Activated B cell treated with CpG ODN at 0.5 μM for 24 hours (primary cell): ENCODE data around the gene TPT1. TPM values are rescaled to one million over a fixed set of nuclear protein-coding genes. Genes with fewer than 3 reads are reported as not detected.

Experiments used
- ATAC-seq: fragments of 200-7000 bp; cut with Tn5 transposase; one replicate; pipeline ENCODE4 v1.10.0; 2021; ENCODE audit warnings: low read depth, mild to moderate bottlenecking, moderate library complexity
- CTCF ChIA-PET: fragments of 350-600 bp; sonication (Branson Sonifier 250); formaldehyde crosslinking; loops from one replicate; lab custom pipeline; 2021; ENCODE audit warnings: antibody characterized with exemption; lab: Charles Lee
- POLR2A ChIA-PET: fragments of 350-600 bp; sonication (Branson Sonifier 250); formaldehyde crosslinking; loops from one replicate; lab custom pipeline; 2021; ENCODE audit warnings: antibody characterized with exemption; lab: Charles Lee
- DNase-seq: peaks from one replicate; pipeline ENCODE4 v3.0.0; 2022
- H3K27ac Mint-ChIP-seq: one replicate; pipeline ENCODE4 v1.8.0; 2020; ENCODE audit warnings: mixed read lengths
- H3K27me3 Mint-ChIP-seq: one replicate; pipeline ENCODE4 v1.8.0; 2021; ENCODE audit warnings: mixed read lengths
- H3K36me3 Mint-ChIP-seq: one replicate; pipeline ENCODE4 v1.8.0; 2021; ENCODE audit warnings: low read depth, mixed read lengths
- H3K4me1 Mint-ChIP-seq: one replicate; pipeline ENCODE4 v1.8.0; 2021; ENCODE audit warnings: mixed read lengths
- H3K4me3 Mint-ChIP-seq: one replicate; pipeline ENCODE4 v1.8.0; 2020; ENCODE audit warnings: mild to moderate bottlenecking, mixed read lengths
- H3K9me3 Mint-ChIP-seq: one replicate; pipeline ENCODE4 v1.8.0; 2020; ENCODE audit warnings: mixed read lengths
- intact Hi-C: fragments of 100-400 bp; cut with micrococcal nuclease; formaldehyde crosslinking; loops from one replicate; pipeline ENCODE4 v1.15.1; 2024
- total RNA-seq: library from RNA; stranded (reverse); gene quantifications from 2 replicates; pipeline ENCODE4 v1.2.3, GENCODE V29; 2022
- TF ChIP-seq, protein P1 (sequence below): fragments of 200-600 bp; IDR thresholded peaks from one replicate; pipeline ENCODE4 v1.8.0; 2022; ENCODE audit warnings: antibody characterized with exemption, mild to moderate bottlenecking

TPT1 gene
- total RNA-seq, 1 donor from 2014 or later, result 3,880 TPM

DNA sequence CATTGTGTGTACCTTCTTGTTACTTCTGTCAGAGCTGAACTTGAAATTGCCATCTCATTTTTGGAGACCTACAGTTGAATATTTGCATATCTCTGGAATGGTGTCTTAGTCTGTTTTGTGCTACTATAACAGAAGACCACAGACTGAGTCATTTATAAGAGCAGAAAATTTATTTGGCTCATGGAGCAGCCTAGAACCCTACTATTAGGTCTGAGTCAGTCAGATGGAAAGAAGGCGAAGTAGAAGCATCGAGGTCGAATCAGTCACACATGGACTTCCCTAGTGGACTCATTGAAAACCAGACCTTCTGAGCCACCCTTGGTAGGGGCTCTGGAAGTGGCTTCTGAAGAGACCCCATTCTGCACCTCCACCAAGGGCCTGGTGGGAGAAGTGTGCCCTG, 33.9 kb upstream of the TPT1 start:
- ChIA-PET CTCF (no interaction called here), POLR2A (no interaction called here)
- Mint-ChIP-seq H3K27ac (no peak overlapping the region), H3K4me3 (no peak overlapping the region), H3K4me1 (peaks cover 6% of the 10 kb centered on the region), H3K27me3 (no peaks in the 10 kb centered on the region), H3K9me3 (no peaks in the 10 kb centered on the region), H3K36me3 (no peaks in the 10 kb centered on the region)
- DNase-seq (no peak), ATAC-seq (no peak)
- intact Hi-C loops, result no loop called here
- TF ChIP-seq, protein P1, sequence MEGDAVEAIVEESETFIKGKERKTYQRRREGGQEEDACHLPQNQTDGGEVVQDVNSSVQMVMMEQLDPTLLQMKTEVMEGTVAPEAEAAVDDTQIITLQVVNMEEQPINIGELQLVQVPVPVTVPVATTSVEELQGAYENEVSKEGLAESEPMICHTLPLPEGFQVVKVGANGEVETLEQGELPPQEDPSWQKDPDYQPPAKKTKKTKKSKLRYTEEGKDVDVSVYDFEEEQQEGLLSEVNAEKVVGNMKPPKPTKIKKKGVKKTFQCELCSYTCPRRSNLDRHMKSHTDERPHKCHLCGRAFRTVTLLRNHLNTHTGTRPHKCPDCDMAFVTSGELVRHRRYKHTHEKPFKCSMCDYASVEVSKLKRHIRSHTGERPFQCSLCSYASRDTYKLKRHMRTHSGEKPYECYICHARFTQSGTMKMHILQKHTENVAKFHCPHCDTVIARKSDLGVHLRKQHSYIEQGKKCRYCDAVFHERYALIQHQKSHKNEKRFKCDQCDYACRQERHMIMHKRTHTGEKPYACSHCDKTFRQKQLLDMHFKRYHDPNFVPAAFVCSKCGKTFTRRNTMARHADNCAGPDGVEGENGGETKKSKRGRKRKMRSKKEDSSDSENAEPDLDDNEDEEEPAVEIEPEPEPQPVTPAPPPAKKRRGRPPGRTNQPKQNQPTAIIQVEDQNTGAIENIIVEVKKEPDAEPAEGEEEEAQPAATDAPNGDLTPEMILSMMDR, result no peak

GRCh38 chr13:45373162-45373547, 32.2 kb upstream of the TPT1 start:
- H3K4me3 Mint-ChIP-seq, result no peak overlapping the region
- no peak overlapping the region for H3K27ac Mint-ChIP-seq
- H3K36me3 Mint-ChIP-seq, result no peaks in the 10 kb centered on the region
- H3K9me3 Mint-ChIP-seq, result no peaks in the 10 kb centered on the region
- intact Hi-C loops, result no loop called here
- H3K4me1 Mint-ChIP-seq, result peaks cover 15% of the 10 kb centered on the region
- ChIA-PET POLR2A (no interaction called here), CTCF (interaction anchor here (4.3 kb wide), 1 partner anchor 21 kb away, joined by 26 read pairs; no protein-coding TSS in a partner anchor)
- TF ChIP-seq, protein P1, result no peak
- DNase-seq, result no peak
- ATAC-seq, result no peak
- H3K27me3 Mint-ChIP-seq, result no peaks in the 10 kb centered on the region

DNA sequence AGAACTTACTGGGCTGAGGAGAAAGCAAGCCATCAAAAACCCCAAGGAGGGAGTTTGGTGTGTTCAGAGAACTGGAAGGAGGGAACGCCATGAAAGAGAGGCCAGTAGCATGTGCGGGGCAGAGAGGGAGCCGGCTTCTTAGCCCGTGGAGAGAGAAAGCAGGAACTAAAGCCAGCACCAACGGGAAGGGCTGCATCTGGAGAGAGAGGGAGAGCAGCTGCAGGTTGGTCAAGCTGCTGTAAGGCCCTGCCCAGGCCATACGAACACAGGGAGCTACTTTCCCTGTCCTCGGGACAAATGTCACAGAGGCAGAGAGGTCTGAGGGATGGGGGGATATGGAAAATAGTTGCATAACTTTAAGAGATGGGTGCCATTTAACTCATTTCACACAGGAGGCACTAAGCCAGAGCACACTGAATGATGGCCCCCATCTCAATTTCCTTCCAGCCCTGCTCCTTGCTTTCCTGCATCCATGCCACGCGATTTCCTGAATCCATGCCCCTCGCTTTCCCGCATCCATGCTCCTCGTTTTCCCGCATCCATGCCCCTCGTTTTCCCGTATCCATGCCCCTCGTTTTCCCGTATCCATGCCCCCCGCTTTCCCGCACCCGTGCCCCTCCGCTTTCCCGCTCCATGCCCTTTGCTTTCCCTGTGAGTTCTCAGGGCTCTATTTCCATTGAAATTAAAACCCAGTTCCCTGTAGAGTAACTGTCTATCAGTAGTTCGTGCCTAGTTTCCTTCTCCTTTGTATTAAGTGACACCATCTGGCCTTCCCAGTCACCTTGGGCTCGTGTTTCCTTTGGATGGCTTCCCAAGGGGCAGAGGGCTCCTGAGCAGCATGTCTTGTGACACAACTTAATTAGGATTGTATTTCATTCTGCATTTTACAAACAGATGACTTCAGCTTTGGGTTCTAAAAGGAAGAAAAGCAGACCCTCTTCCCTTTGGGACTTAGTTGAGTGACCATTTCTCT, 31.5 kb upstream of the TPT1 start:
- no peaks in the 10 kb centered on the region for H3K36me3 Mint-ChIP-seq
- peaks cover 22% of the 10 kb centered on the region for H3K4me1 Mint-ChIP-seq
- TF ChIP-seq, protein P1, result no peak
- CTCF ChIA-PET, result interaction anchor here (4.3 kb wide), 1 partner anchor 22 kb away, joined by 26 read pairs; no protein-coding TSS in a partner anchor
- POLR2A ChIA-PET, result interaction anchor here (0.7 kb wide), 1 partner anchor 32 kb away, joined by 3 read pairs; no protein-coding TSS in a partner anchor
- H3K27ac Mint-ChIP-seq, result no peak overlapping the region
- H3K9me3 Mint-ChIP-seq, result no peaks in the 10 kb centered on the region
- ATAC-seq (no peak), DNase-seq (no peak)
- no peak overlapping the region for H3K4me3 Mint-ChIP-seq
- intact Hi-C loops, result no loop called here
- H3K27me3 Mint-ChIP-seq, result no peaks in the 10 kb centered on the region

- no peak overlapping the region for H3K4me3 Mint-ChIP-seq
- no peaks in the 10 kb centered on the region for H3K27me3 Mint-ChIP-seq
- peak; percentile 48 for DNase-seq
- no peak for ATAC-seq
- ChIA-PET POLR2A (interaction anchor here (0.6 to 1.0 kb wide), 4 partner anchors 13 to 93 kb away, joined by 3 to 9 read pairs (median 4); partner anchors contain the start of genes COG3 and TPT1), CTCF (interaction anchor here (0.7 to 4.3 kb wide), 8 partner anchors 14 to 324 kb away, joined by 3 to 26 read pairs (median 4); partner anchors contain the start of genes SLC25A30 and TPT1)
- H3K4me1 Mint-ChIP-seq, result peaks cover 32% of the 10 kb centered on the region
- H3K27ac Mint-ChIP-seq, result no peak overlapping the region
- intact Hi-C loops, result loop anchor here (1.0 kb wide), 3 partner anchors 23 to 119 kb away; partner anchors contain the start of gene TPT1
- H3K9me3 Mint-ChIP-seq, result no peaks in the 10 kb centered on the region
- TF ChIP-seq, protein P1, result peak; percentile 97
- H3K36me3 Mint-ChIP-seq, result peaks cover 2% of the 10 kb centered on the region
Measured at GRCh38 chr13:45370922-45371406, 30.0 kb upstream of the TPT1 start.

- H3K36me3 Mint-ChIP-seq, result peaks cover 6% of the 10 kb centered on the region
- peak overlapping the region; percentile 13 for H3K27ac Mint-ChIP-seq
- no peak for ATAC-seq
- DNase-seq, result no peak
- no peaks in the 10 kb centered on the region for H3K9me3 Mint-ChIP-seq
- H3K4me1 Mint-ChIP-seq, result peaks cover 32% of the 10 kb centered on the region
- CTCF ChIA-PET, result interaction anchor here (0.7 to 4.3 kb wide), 4 partner anchors 25 to 126 kb away, joined by 4 to 26 read pairs (median 12); partner anchors contain the start of gene SLC25A30
- H3K27me3 Mint-ChIP-seq, result no peaks in the 10 kb centered on the region
- no peak overlapping the region for H3K4me3 Mint-ChIP-seq
- POLR2A ChIA-PET, result no interaction called here
- intact Hi-C loops, result no loop called here
- TF ChIP-seq, protein P1, result no peak
Measured at GRCh38 chr13:45369116-45369515, 28.1 kb upstream of the TPT1 start.
